IMR-90 (cell line): ENCODE data around the gene MFAP4. TPM values are rescaled to one million over a fixed set of nuclear protein-coding genes. Genes with fewer than 3 reads are reported as not detected.
"Not testable (repeated sequence)": the region's sequence is repeated elsewhere in the genome, so short reads cannot be mapped to it uniquely, and the experiment has no call there.

Experiments
- ATAC-seq: fragments of 200-7000 bp; cut with Tn5 transposase; 2 replicates; pipeline ENCODE4 v1.9.1; 2020; ENCODE audit warnings: low read depth, mild to moderate bottlenecking, moderate library complexity
- BruUV-seq: library from RNA; stranded (reverse); fragments of 400-500 nt; replicated peaks from 2 replicates; lab custom pipeline; 2021; lab: Mats Ljungman, UMichigan
- CTCF ChIA-PET: fragments of 300-600 bp; formaldehyde crosslinking; extraction: SDS; loops from one replicate; lab custom pipeline; 2021; ENCODE audit warnings: antibody characterized with exemption; lab: Yijun Ruan, JAX
- POLR2A ChIA-PET: fragments of 300-600 bp; sonication (Branson Sonifier 250); formaldehyde crosslinking; loops from one replicate; lab custom pipeline; 2022; ENCODE audit warnings: antibody characterized with exemption; ENCODE audit not compliant: unreplicated experiment; lab: Charles Lee
- DNase-seq: peaks from one replicate; pipeline ENCODE4 v3.0.0; 2013
- H2AFZ ChIP-seq: replicated peaks from 2 replicates; pipeline ENCODE3; 2013; ENCODE audit warnings: low read length, mild to moderate bottlenecking; ENCODE audit not compliant: poor library complexity
- H2AK5ac ChIP-seq: 2 replicates; pipeline ENCODE4 v1.6.1; 2013; ENCODE audit warnings: low read depth, low read length, inconsistent platforms
- H2AK9ac ChIP-seq: replicated peaks from 2 replicates; pipeline ENCODE3; 2013; ENCODE audit warnings: mild to moderate bottlenecking, low read depth, low read length, moderate library complexity; ENCODE audit not compliant: poor library complexity
- H2BK120ac ChIP-seq: 2 replicates; pipeline ENCODE4 v1.6.1; 2013; ENCODE audit warnings: low read depth, low read length, inconsistent platforms
- H2BK15ac ChIP-seq: 3 replicates; pipeline ENCODE4 v1.6.1; 2013; ENCODE audit warnings: low read depth, low read length, inconsistent platforms
- H2BK20ac ChIP-seq: 2 replicates; pipeline ENCODE4 v1.6.1; 2013; ENCODE audit warnings: low read depth, mild to moderate bottlenecking, inconsistent platforms, low read length, moderate library complexity
- H2BK5ac ChIP-seq: 2 replicates; pipeline ENCODE4 v1.6.1; 2013; ENCODE audit warnings: mild to moderate bottlenecking, low read depth, low read length, inconsistent platforms; ENCODE audit not compliant: poor library complexity, severe bottlenecking
- H3K14ac ChIP-seq: replicated peaks from 2 replicates; pipeline ENCODE4 v1.6.1; 2013; ENCODE audit warnings: low read depth, low read length, inconsistent platforms
- H3K18ac ChIP-seq: 2 replicates; pipeline ENCODE4 v1.6.1; 2013; ENCODE audit warnings: low read depth, low read length, control low read depth
- H3K23ac ChIP-seq: 2 replicates; pipeline ENCODE4 v1.6.1; 2013; ENCODE audit warnings: low read depth, low read length, inconsistent platforms
- H3K27ac ChIP-seq: 2 replicates; pipeline ENCODE4 v1.5.1; 2013; ENCODE audit warnings: mild to moderate bottlenecking, control low read depth, low read length; ENCODE audit not compliant: insufficient read depth
- H3K27me3 ChIP-seq: 2 replicates; pipeline ENCODE4 v1.6.1; 2013; ENCODE audit warnings: low read length; ENCODE audit not compliant: control insufficient read depth, insufficient read depth
- H3K36me3 ChIP-seq: 2 replicates; pipeline ENCODE4 v1.6.1; 2013; ENCODE audit warnings: low read length, mixed read lengths; ENCODE audit not compliant: control insufficient read depth, insufficient read depth
- H3K4ac ChIP-seq: 2 replicates; pipeline ENCODE4 v1.6.1; 2013; ENCODE audit warnings: low read depth, low read length, inconsistent platforms
- H3K4me1 ChIP-seq: 2 replicates; pipeline ENCODE4 v1.6.1; 2013; ENCODE audit warnings: low read length, mixed read lengths; ENCODE audit not compliant: control insufficient read depth, insufficient read depth
- H3K4me2 ChIP-seq: 2 replicates; pipeline ENCODE4 v1.6.1; 2013; ENCODE audit warnings: low read depth, mild to moderate bottlenecking, control low read depth, low read length, moderate library complexity
- H3K4me3 ChIP-seq: 2 replicates; pipeline ENCODE4 v1.5.1; 2013; ENCODE audit warnings: low read depth, mild to moderate bottlenecking, control low read depth, low read length, moderate library complexity; ENCODE audit not compliant: insufficient read depth
- H3K56ac ChIP-seq: 2 replicates; pipeline ENCODE4 v1.6.1; 2013; ENCODE audit warnings: low read length, inconsistent platforms; ENCODE audit not compliant: insufficient read depth; ENCODE audit errors: extremely low read depth
- H3K79me1 ChIP-seq, 2 experiments: 2 replicates each; pipeline ENCODE4 v1.6.1; 2013; ENCODE audit warnings: low read length in 2 of 2, inconsistent platforms in 1 of 2, low read depth in 1 of 2
- H3K9ac ChIP-seq: 2 replicates; pipeline ENCODE4 v1.6.1; 2013; ENCODE audit warnings: low read depth, low read length, control low read depth
- H3K9me1 ChIP-seq: 2 replicates; pipeline ENCODE4 v1.6.1; 2013; ENCODE audit warnings: low read length, inconsistent platforms; ENCODE audit not compliant: insufficient read depth
- H3K9me3 ChIP-seq: 2 replicates; pipeline ENCODE4 v1.6.1; 2013; ENCODE audit warnings: low read length; ENCODE audit not compliant: control insufficient read depth, insufficient read depth
- H4K20me1 ChIP-seq: 2 replicates; pipeline ENCODE4 v1.6.1; 2013; ENCODE audit warnings: low read length, inconsistent platforms; ENCODE audit not compliant: insufficient read depth
- H4K5ac ChIP-seq: 2 replicates; pipeline ENCODE4 v1.6.1; 2013; ENCODE audit warnings: mild to moderate bottlenecking, low read depth, low read length, control low read depth
- H4K8ac ChIP-seq, 2 experiments: 2 replicates each; pipeline ENCODE4 v1.6.1; 2013; ENCODE audit warnings: low read depth in 2 of 2, low read length in 2 of 2, control low read depth in 1 of 2, inconsistent platforms in 1 of 2
- H4K91ac ChIP-seq: 2 replicates; pipeline ENCODE4 v1.6.1; 2013; ENCODE audit warnings: low read depth, low read length, inconsistent platforms; ENCODE audit not compliant: insufficient read depth
- WGBS, 2 experiments: methylation state at CpG; one replicate each; pipeline versions ENCODE4 v1.1.5 to v1.1.7; 2013; ENCODE audit warnings: missing lambda C conversion rate in 2 of 2; ENCODE audit not compliant: insufficient read length in 1 of 2; ENCODE audit errors: extremely low coverage in 2 of 2; 5-methylcytosine and 5-hydroxymethylcytosine counted together
- dilution Hi-C: fragments of 300-500 bp; cut with HindIII; formaldehyde crosslinking; loops from one replicate; pipeline ENCODE4 v1.14.3; 2018; ENCODE audit warnings: low sequenced_read_pairs; ENCODE audit not compliant: unreplicated experiment
- in situ Hi-C: fragments of 300-500 bp; cut with MboI; formaldehyde crosslinking; loops from 3 replicates; pipeline ENCODE4 v1.14.3; 2019; ENCODE audit warnings: low sequenced_read_pairs, inconsistent platforms, mixed read lengths
- intact Hi-C: fragments of 100-400 bp; cut with micrococcal nuclease; formaldehyde crosslinking; loops from 2 replicates; pipeline ENCODE4 v1.10.0; 2022
- polyA plus RNA-seq, 3 experiments: library from polyadenylated mRNA; depleted of rRNA; stranded (reverse); fragments of >200 nt; gene quantifications; 2 replicates each; pipeline ENCODE4 v1.2.3, GENCODE V29; 2012; ENCODE audit warnings: low replicate concordance in 1 of 3
- total RNA-seq: library from RNA; depleted of rRNA; stranded (reverse); fragments of >200 nt; gene quantifications from 2 replicates; pipeline ENCODE4 v1.2.3, GENCODE V29; 2012

The MFAP4 gene
- total and polyA plus RNA-seq, 2 of the 4 experiments (the other 2 are of a cell fraction) = 7.0 to 71.6 TPM

GRCh38 chr17:19353401-19353800 is 33.6 kb downstream of the MFAP4 start:
- CTCF ChIA-PET = interaction anchor here (1.4 to 1.8 kb wide), 2 partner anchors 9 to 95 kb away, joined by 5 to 12 read pairs; partner anchors contain the start of gene B9D1
- H3K4me2 ChIP-seq, H3K18ac ChIP-seq, H3K36me3 ChIP-seq, H2BK120ac ChIP-seq, H3K4ac ChIP-seq, H2BK20ac ChIP-seq, H4K91ac ChIP-seq, H3K14ac ChIP-seq, ATAC-seq, dilution Hi-C loops, DNase-seq, H2BK5ac ChIP-seq, in situ Hi-C loops, H2BK15ac ChIP-seq, H3K23ac ChIP-seq, H3K56ac ChIP-seq, POLR2A ChIA-PET, H2AK9ac ChIP-seq, H3K9ac ChIP-seq, H3K27ac ChIP-seq, H2AFZ ChIP-seq, H4K5ac ChIP-seq, H3K4me1 ChIP-seq, H3K27me3 ChIP-seq, H4K20me1 ChIP-seq, H3K79me1 ChIP-seq, H4K8ac ChIP-seq, BruUV-seq, H3K9me3 ChIP-seq, intact Hi-C loops, H3K9me1 ChIP-seq, H3K4me3 ChIP-seq: not testable (repeated sequence)
- 93% methylated on average over 3 of the region's 11 CpGs; no CpG with 5 or more reads in 1 of the 2 experiments for WGBS, 2 experiments
- peak overlapping the region; percentile 39; the same call in 1 of the 2 replicates for H2AK5ac ChIP-seq
